SU-DHL-6 (cell line): ENCODE measurements around the gene EFCAB14.
"Not testable (repeated sequence)": the region's sequence is repeated elsewhere in the genome, so short reads cannot be mapped to it uniquely, and the experiment has no call there.

Experiments
- H2AFZ ChIP-seq: fragments of 200-600 bp; sonication (generic); 2 replicates; pipeline ENCODE4 v1.6.1; 2014; ENCODE audit warnings: low read depth, mild to moderate bottlenecking, moderate library complexity, mixed read lengths, antibody characterized with exemption, low read length; ENCODE audit not compliant: severe bottlenecking
- H3F3A ChIP-seq: fragments of 200-600 bp; shearing (Covaris generic); 2 replicates; pipeline ENCODE4 v1.6.0; 2016; ENCODE audit warnings: antibody characterized with exemption, mild to moderate bottlenecking; ENCODE audit not compliant: insufficient read depth
- H3K27ac ChIP-seq: fragments of 200-600 bp; sonication (generic); 2 replicates; pipeline ENCODE4 v1.5.1; 2016; ENCODE audit warnings: low read depth, mild to moderate bottlenecking, low read length, moderate library complexity, mixed read lengths
- H3K27me3 ChIP-seq: fragments of 200-600 bp; sonication (generic), shearing (Covaris generic); 2 replicates; pipeline ENCODE4 v1.6.0; 2014; ENCODE audit warnings: mild to moderate bottlenecking, low read length
- H3K36me3 ChIP-seq: fragments of 200-600 bp; sonication (generic); 2 replicates; pipeline ENCODE4 v1.6.1; 2014; ENCODE audit warnings: mild to moderate bottlenecking, low read length, mixed read lengths
- H3K4me2 ChIP-seq: fragments of 300-600, 200-600 bp; shearing (Covaris generic), sonication (generic); 2 replicates; pipeline ENCODE4 v1.6.0; 2014; ENCODE audit warnings: low read length, low read depth, mild to moderate bottlenecking; ENCODE audit not compliant: poor library complexity, severe bottlenecking
- H3K4me3 ChIP-seq: fragments of 200-600 bp; sonication (generic); 2 replicates; pipeline ENCODE4 v1.5.1; 2014; ENCODE audit warnings: antibody characterized with exemption, low read length, mild to moderate bottlenecking, mixed read lengths; ENCODE audit not compliant: insufficient read depth, poor library complexity, severe bottlenecking
- H3K79me2 ChIP-seq: fragments of 200-600 bp; sonication (generic); 2 replicates; pipeline ENCODE4 v1.6.1; 2014; ENCODE audit warnings: mild to moderate bottlenecking, low read length, moderate library complexity; ENCODE audit not compliant: insufficient read depth
- H3K9ac ChIP-seq: fragments of 200-600 bp; sonication (generic); 2 replicates; pipeline ENCODE4 v1.7.0; 2014; ENCODE audit warnings: mild to moderate bottlenecking, low read length
- H3K9me2 ChIP-seq: fragments of 200-600 bp; sonication (generic); replicated peaks from 2 replicates; pipeline ENCODE4 v1.6.1; 2014; ENCODE audit warnings: low read length; ENCODE audit not compliant: insufficient read depth
- H3K9me3 ChIP-seq: fragments of 200-600 bp; sonication (generic); 2 replicates; pipeline ENCODE4 v1.6.1; 2014; ENCODE audit warnings: low read length, mixed read lengths; ENCODE audit not compliant: insufficient read depth
- H4K20me1 ChIP-seq: fragments of 200-600 bp; sonication (generic); 2 replicates; pipeline ENCODE4 v1.6.1; 2014; ENCODE audit warnings: low read depth, mild to moderate bottlenecking, antibody characterized with exemption, low read length, moderate library complexity, mixed read lengths
- EZH2phosphoT487 ChIP-seq: fragments of 200-600 bp; sonication (generic), shearing (Covaris generic); conservative IDR thresholded peaks from 2 replicates; pipeline ENCODE4 v1.6.1; 2018; ENCODE audit warnings: mild to moderate bottlenecking, antibody characterized with exemption, low read length, moderate library complexity, mixed read lengths
- TF ChIP-seq, protein P1 (sequence below): fragments of 200-600 bp; sonication (generic); IDR thresholded peaks from one replicate; pipeline ENCODE4 v1.5.1; 2017; ENCODE audit warnings: antibody characterized with exemption, mild to moderate bottlenecking, low read length, moderate library complexity; ENCODE audit not compliant: insufficient read depth, poor library complexity, severe bottlenecking

The EFCAB14 gene

DNA sequence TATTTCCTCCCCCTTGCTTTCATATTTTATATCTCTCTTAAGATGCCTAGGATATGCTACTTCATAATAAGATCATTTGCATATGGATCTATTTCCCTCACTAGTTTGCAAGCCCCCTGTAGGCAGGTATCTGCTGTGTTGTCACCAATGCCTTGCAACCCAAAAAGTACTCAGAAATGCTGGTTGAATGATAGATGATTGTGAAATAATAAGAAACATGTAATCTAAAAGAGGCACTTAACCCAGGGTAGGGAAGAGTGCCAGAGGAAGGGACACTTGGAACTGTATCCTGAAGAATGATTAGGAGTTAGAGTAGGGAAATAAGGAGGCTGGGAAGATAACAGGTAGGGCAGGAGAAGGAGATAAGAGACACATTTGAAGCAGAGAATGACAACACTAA is 63.1 kb downstream of the EFCAB14 start:
- no peaks in the 10 kb centered on the region for H3K9me3 ChIP-seq
- H3K9ac ChIP-seq: no peak overlapping the region
- H4K20me1 ChIP-seq: no peaks in the 10 kb centered on the region
- H3K27ac ChIP-seq: no peak overlapping the region
- TF ChIP-seq, protein P1, sequence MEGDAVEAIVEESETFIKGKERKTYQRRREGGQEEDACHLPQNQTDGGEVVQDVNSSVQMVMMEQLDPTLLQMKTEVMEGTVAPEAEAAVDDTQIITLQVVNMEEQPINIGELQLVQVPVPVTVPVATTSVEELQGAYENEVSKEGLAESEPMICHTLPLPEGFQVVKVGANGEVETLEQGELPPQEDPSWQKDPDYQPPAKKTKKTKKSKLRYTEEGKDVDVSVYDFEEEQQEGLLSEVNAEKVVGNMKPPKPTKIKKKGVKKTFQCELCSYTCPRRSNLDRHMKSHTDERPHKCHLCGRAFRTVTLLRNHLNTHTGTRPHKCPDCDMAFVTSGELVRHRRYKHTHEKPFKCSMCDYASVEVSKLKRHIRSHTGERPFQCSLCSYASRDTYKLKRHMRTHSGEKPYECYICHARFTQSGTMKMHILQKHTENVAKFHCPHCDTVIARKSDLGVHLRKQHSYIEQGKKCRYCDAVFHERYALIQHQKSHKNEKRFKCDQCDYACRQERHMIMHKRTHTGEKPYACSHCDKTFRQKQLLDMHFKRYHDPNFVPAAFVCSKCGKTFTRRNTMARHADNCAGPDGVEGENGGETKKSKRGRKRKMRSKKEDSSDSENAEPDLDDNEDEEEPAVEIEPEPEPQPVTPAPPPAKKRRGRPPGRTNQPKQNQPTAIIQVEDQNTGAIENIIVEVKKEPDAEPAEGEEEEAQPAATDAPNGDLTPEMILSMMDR: no peak
- TF ChIP-seq EZH2phosphoT487: no peak
- H3K79me2 ChIP-seq: no peaks in the 10 kb centered on the region
- no peaks in the 10 kb centered on the region for H3F3A ChIP-seq
- no peak overlapping the region for H3K4me2 ChIP-seq
- peaks cover 27% of the 10 kb centered on the region; the same call in 1 of the 2 replicates for H3K36me3 ChIP-seq
- H3K27me3 ChIP-seq: no peaks in the 10 kb centered on the region
- no peak overlapping the region for H2AFZ ChIP-seq
- H3K4me3 ChIP-seq: no peak overlapping the region
- H3K9me2 ChIP-seq: no peaks in the 10 kb centered on the region

DNA sequence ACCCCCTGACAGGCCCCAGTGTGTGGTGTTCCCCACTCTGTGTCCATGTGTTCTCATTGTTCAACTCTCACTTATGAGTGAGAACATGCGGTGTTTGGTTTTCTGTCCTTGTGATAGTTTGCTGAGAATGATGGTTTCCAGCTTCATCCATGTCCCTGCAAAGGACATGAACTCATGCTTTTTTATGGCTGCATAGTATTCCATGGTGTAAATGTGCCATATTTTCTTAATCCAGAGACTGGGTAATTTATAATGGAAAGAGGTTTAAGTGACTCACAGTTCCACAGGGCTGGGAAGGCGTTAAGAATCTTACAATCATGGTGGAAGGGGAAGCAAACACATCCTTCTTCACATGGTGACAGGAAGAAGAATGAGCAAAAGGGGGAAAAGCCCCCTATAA is 64.2 kb downstream of the EFCAB14 start:
- H2AFZ ChIP-seq, H3K79me2 ChIP-seq: not testable (repeated sequence)

DNA sequence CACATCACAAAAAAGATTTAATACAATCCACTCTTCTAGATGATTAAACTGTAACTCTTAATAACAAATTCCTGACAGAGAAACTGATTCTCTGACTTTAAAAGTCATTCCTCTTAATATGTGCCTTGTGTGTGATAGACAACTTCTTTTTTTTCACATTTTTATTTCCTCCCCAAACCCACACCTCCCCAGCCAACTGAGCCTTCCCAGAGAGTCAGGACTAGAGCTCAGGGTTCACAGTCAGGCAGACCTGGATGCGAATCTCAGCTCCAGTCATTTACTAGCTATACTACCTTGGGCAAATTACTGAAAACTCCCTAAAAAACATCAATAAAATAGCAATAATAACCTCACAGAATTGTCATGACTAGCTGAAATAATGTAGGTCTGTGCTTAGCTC is 64.9 kb downstream of the EFCAB14 start:
- Histone ChIP-seq H4K20me1 (no peaks in the 10 kb centered on the region), H3K4me2 (no peak overlapping the region), H3F3A (no peaks in the 10 kb centered on the region), H3K27me3 (no peaks in the 10 kb centered on the region), H3K9me2 (no peaks in the 10 kb centered on the region), H3K9ac (no peak overlapping the region), H3K4me3 (no peak overlapping the region), H3K27ac (no peak overlapping the region), H3K9me3 (peaks cover 4% of the 10 kb centered on the region; the same call in 1 of the 2 replicates), H3K36me3 (peaks cover 31% of the 10 kb centered on the region; the same call in 1 of the 2 replicates), H2AFZ (no peak overlapping the region), H3K79me2 (no peaks in the 10 kb centered on the region)
- TF ChIP-seq, protein P1: no peak
- no peak for TF ChIP-seq EZH2phosphoT487

More for the DNA sequence above, 64.2 kb downstream of the EFCAB14 start:
- H3K27me3 ChIP-seq, H3K9me3 ChIP-seq, H3K27ac ChIP-seq, H3K4me3 ChIP-seq, H3K9me2 ChIP-seq, H3F3A ChIP-seq, H4K20me1 ChIP-seq, H3K4me2 ChIP-seq, H3K9ac ChIP-seq: not testable (repeated sequence)
- H3K36me3 ChIP-seq: peaks cover 31% of the 10 kb centered on the region; the same call in 1 of the 2 replicates

DNA sequence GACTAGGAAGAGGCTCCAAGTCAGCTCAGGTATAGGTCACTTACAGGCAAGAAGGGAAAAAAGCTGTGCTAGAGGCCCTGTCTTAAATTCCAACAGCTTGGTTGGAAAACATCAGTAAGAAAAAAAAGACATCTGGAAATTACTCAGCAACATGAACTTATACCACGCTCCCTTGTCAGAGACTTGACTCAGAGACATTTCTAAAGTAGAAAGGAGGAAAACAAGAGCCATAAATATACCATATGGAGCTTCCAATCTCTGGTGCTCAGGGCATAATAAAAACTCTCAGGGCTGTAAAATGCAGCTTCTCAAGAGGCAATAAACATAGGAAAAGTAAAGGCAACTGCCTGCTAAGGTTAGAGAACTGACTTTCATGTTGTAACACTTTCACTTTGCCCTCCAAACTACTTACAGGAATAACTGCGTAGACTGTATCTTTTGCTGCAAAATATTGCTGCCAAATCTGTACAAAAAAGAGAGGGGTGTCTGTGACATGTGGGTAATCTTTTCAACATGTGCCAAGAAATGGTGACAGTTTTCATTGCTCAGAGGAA is 65.4 kb downstream of the EFCAB14 start:
- no peak overlapping the region for H2AFZ ChIP-seq
- peaks cover 31% of the 10 kb centered on the region; the same call in 1 of the 2 replicates for H3K36me3 ChIP-seq
- no peak overlapping the region for H3K27ac ChIP-seq

More for the DNA sequence above, 65.4 kb downstream of the EFCAB14 start:
- TF ChIP-seq, protein P1: no peak
- TF ChIP-seq EZH2phosphoT487: no peak
- H4K20me1 ChIP-seq: no peaks in the 10 kb centered on the region
- no peak overlapping the region for H3K9ac ChIP-seq
- H3K4me3 ChIP-seq: no peak overlapping the region
- H3K9me2 ChIP-seq: no peaks in the 10 kb centered on the region
- H3K4me2 ChIP-seq: no peak overlapping the region
- no peaks in the 10 kb centered on the region for H3K27me3 ChIP-seq
- H3F3A ChIP-seq: no peaks in the 10 kb centered on the region
- H3K79me2 ChIP-seq: no peaks in the 10 kb centered on the region
- H3K9me3 ChIP-seq: peaks cover 4% of the 10 kb centered on the region; the same call in 1 of the 2 replicates
